ENCODE data around the gene QRICH1.

DNA sequence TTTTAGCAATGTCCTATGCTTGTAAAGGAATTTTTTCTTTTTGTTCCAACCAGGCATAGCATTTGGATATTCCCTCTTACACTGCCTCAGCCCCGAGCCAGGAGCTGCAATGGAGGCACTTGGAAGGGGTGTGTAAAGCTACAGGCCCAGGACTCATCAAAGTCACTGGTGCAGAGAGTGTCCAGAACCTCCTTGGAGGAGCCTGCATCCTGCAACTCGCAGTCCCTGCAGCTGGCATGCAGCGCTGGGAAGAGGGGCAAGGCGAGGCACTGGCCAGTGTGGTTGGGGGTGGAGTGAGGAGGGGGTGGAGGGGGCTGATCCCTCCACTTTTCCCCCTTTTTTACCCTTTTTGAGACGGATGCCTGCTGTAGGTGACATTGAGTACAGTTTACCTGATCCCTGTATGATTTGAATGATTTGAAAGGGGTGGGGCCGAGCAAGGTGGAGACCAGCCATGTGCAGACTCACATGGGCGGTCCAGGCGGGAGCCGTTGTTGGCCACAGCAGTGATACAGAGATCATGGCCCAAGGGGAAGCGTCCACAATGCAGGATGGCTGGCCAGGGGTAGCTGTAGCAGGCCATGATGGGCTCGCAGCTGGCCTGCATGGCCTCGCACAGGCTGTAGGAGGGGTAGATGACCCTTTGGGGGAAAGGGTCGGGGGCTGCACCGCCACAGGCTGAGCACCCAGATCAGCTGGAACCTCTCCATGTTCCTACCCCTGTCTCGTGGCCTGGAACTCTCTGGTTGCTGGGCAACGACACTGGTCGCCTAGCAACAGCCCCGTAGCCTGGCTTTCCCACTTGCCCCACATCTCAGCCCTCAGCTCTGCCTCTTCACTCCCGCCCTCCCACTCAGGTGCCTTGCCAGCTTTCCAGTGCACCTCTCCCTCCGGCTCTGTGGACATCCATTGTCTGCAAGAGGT is 95.9 kb downstream of the QRICH1 start:
- TF ChIP-seq, protein P1, sequence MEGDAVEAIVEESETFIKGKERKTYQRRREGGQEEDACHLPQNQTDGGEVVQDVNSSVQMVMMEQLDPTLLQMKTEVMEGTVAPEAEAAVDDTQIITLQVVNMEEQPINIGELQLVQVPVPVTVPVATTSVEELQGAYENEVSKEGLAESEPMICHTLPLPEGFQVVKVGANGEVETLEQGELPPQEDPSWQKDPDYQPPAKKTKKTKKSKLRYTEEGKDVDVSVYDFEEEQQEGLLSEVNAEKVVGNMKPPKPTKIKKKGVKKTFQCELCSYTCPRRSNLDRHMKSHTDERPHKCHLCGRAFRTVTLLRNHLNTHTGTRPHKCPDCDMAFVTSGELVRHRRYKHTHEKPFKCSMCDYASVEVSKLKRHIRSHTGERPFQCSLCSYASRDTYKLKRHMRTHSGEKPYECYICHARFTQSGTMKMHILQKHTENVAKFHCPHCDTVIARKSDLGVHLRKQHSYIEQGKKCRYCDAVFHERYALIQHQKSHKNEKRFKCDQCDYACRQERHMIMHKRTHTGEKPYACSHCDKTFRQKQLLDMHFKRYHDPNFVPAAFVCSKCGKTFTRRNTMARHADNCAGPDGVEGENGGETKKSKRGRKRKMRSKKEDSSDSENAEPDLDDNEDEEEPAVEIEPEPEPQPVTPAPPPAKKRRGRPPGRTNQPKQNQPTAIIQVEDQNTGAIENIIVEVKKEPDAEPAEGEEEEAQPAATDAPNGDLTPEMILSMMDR (conservative IDR thresholded peaks at IDR 0.05 in 1 of 2, IDR thresholded peaks at IDR 0.05 in 1 of 2; ENCODE audit: low read depth in 1 of 2, low read length in 2 of 2) = no peak
- no peak for TF ChIP-seq EZH2 (IDR thresholded peaks at IDR 0.05; ENCODE audit: low read length, missing control alignments)
